SK-N-SH (cell line): ENCODE measurements around the gene TBL1XR1.

Experiments
- CHD2 ChIP-seq: fragments of 150-350 bp; IDR thresholded peaks from 2 replicates; pipeline ENCODE4 v1.6.1; 2018; ENCODE audit warnings: low read length; ENCODE audit not compliant: partially characterized antibody
- EP300 ChIP-seq, 2 experiments: IDR thresholded peaks; 2 replicates each; pipeline versions ENCODE4 v1.4.0 to v1.6.1; 2012; ENCODE audit warnings: borderline replicate concordance in 1 of 2, low read depth in 1 of 2, low read length in 1 of 2
- JUND ChIP-seq: IDR thresholded peaks from 2 replicates; pipeline ENCODE4 v1.4.0; 2012
- NFIC ChIP-seq: IDR thresholded peaks from 2 replicates; pipeline ENCODE4 v1.4.0; 2012; ENCODE audit warnings: borderline replicate concordance
- NRF1 ChIP-seq: IDR thresholded peaks from 2 replicates; pipeline ENCODE4 v1.6.1; 2012; ENCODE audit warnings: low read depth, mild to moderate bottlenecking, low read length
- RAD21 ChIP-seq: IDR thresholded peaks from 2 replicates; pipeline ENCODE4 v1.6.1; 2012; ENCODE audit warnings: mild to moderate bottlenecking, low read length
- REST ChIP-seq: IDR thresholded peaks from 2 replicates; pipeline ENCODE4 v1.6.1; 2012; ENCODE audit warnings: mild to moderate bottlenecking, low read depth, low read length, moderate library complexity
- RFX5 ChIP-seq: IDR thresholded peaks from 2 replicates; pipeline ENCODE4 v1.6.1; 2012; ENCODE audit warnings: mild to moderate bottlenecking, improper control_type of control experiment, low read length
- SIN3A ChIP-seq: IDR thresholded peaks from 2 replicates; pipeline ENCODE4 v1.6.1; 2012; ENCODE audit warnings: low read depth, mild to moderate bottlenecking, low read length, moderate library complexity, borderline replicate concordance
- SMC3 ChIP-seq: IDR thresholded peaks from 2 replicates; pipeline ENCODE4 v1.6.1; 2012; ENCODE audit warnings: low read depth, low read length, improper control_type of control experiment
- TAF1 ChIP-seq: IDR thresholded peaks from 2 replicates; pipeline ENCODE4 v1.6.1; 2012; ENCODE audit warnings: low read depth, mild to moderate bottlenecking, low read length, moderate library complexity, borderline replicate concordance
- YY1 ChIP-seq: IDR thresholded peaks from 2 replicates; pipeline ENCODE4 v1.4.0; 2012; ENCODE audit warnings: low read depth, mild to moderate bottlenecking
- TF ChIP-seq, protein P1 (sequence below): fragments of 200-600 bp; sonication (generic); IDR thresholded peaks from 2 replicates; pipeline ENCODE4 v1.6.1; 2017; ENCODE audit warnings: antibody characterized with exemption, mild to moderate bottlenecking, moderate library complexity

GRCh38 chr3:177195242-177195991 is 1.9 kb downstream of the TBL1XR1 start:
- TF ChIP-seq REST (no peak), NRF1 (no peak), RAD21 (no peak), CHD2 (no peak), SMC3 (no peak), TAF1 (no peak), SIN3A (no peak), RFX5 (no peak), EP300 (IDR thresholded peaks at IDR 0.05; ENCODE audit: borderline replicate concordance in 1 of 2, low read depth in 1 of 2, low read length in 1 of 2) (no peak), NFIC (no peak), YY1 (no peak), JUND (no peak)
- TF ChIP-seq, protein P1, sequence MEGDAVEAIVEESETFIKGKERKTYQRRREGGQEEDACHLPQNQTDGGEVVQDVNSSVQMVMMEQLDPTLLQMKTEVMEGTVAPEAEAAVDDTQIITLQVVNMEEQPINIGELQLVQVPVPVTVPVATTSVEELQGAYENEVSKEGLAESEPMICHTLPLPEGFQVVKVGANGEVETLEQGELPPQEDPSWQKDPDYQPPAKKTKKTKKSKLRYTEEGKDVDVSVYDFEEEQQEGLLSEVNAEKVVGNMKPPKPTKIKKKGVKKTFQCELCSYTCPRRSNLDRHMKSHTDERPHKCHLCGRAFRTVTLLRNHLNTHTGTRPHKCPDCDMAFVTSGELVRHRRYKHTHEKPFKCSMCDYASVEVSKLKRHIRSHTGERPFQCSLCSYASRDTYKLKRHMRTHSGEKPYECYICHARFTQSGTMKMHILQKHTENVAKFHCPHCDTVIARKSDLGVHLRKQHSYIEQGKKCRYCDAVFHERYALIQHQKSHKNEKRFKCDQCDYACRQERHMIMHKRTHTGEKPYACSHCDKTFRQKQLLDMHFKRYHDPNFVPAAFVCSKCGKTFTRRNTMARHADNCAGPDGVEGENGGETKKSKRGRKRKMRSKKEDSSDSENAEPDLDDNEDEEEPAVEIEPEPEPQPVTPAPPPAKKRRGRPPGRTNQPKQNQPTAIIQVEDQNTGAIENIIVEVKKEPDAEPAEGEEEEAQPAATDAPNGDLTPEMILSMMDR = no peak
